GM12891 (cell line): ENCODE results near the gene ABAT.

Source experiments
- POLR2A ChIP-seq: IDR thresholded peaks from 2 replicates; pipeline ENCODE4 v1.6.1; 2011; ENCODE audit warnings: low read depth, low read length, control low read depth
- POLR2AphosphoS5 ChIP-seq: IDR thresholded peaks from 2 replicates; pipeline ENCODE4 v1.6.1; 2011; ENCODE audit warnings: low read depth, low read length, control low read depth
- POU2F2 ChIP-seq: IDR thresholded peaks from 2 replicates; pipeline ENCODE4 v1.6.1; 2011; ENCODE audit warnings: low read depth, mild to moderate bottlenecking, control low read depth, low read length, moderate library complexity
- SPI1 ChIP-seq: IDR thresholded peaks from 2 replicates; pipeline ENCODE4 v1.6.1; 2011; ENCODE audit warnings: low read depth, low read length, control low read depth
- TAF1 ChIP-seq: IDR thresholded peaks from 2 replicates; pipeline ENCODE4 v1.6.1; 2011; ENCODE audit warnings: low read depth, low read length, control low read depth

GRCh38 chr16:8828541-8829165, 154.2 kb downstream of the ABAT start:
- TF ChIP-seq POLR2AphosphoS5, result peak; percentile 17; the same call in 1 of the 2 replicates
- no peak for TF ChIP-seq POLR2A
- TF ChIP-seq TAF1, result no peak
- TF ChIP-seq SPI1, result no peak
- no peak for TF ChIP-seq POU2F2
